HepG2 (cell line): ENCODE data around the gene ADCY5. TPM values are rescaled to one million over a fixed set of nuclear protein-coding genes. Genes with fewer than 3 reads are reported as not detected.
A peak's percentile ranks its signal among the peaks of the same experiment; 100 is the strongest.

ENCODE experiments used
- ATAC-seq: fragments of 200-7000 bp; cut with Tn5 transposase; 3 replicates; pipeline ENCODE4 v1.9.1; 2020; ENCODE audit warnings: mild to moderate bottlenecking, moderate library complexity
- BruUV-seq: library from RNA; stranded (reverse); fragments of 400-500 nt; replicated peaks from 2 replicates; lab custom pipeline; 2021; lab: Mats Ljungman, UMichigan
- CTCF ChIA-PET: fragments of 300-600 bp; formaldehyde crosslinking; extraction: SDS; loops from one replicate; lab custom pipeline; 2021; ENCODE audit warnings: low total read pairs, inconsistent platforms, low intra/inter-chr PET ratio; lab: Yijun Ruan, JAX
- POLR2A ChIA-PET: fragments of 350-600 bp; sonication (Branson Sonifier 250); formaldehyde crosslinking; loops from one replicate; lab custom pipeline; 2020; ENCODE audit warnings: antibody characterized with exemption, inconsistent platforms; lab: Yijun Ruan, JAX
- DNase-seq: peaks from one replicate; pipeline ENCODE4 v3.0.0-alpha.2; 2015; ENCODE audit warnings: low spot score
- FAIRE-seq: peaks from 3 replicates; lab custom pipeline; 2011; peaks lifted over from hg19 to GRCh38; lab: Jason Lieb, UNC
- H2AFZ ChIP-seq: one replicate; pipeline ENCODE4 v1.6.1; 2011; ENCODE audit warnings: low read length, inconsistent platforms
- H3K27ac ChIP-seq: fragments of 300-600 bp; 3 replicates; pipeline ENCODE4 v1.8.0; 2011; ENCODE audit warnings: mixed run types, mild to moderate bottlenecking, mixed read lengths, low read length, inconsistent platforms; ENCODE audit not compliant: insufficient read depth; ENCODE audit errors: extremely low read length
- H3K27me3 ChIP-seq, 2 experiments: fragments of 200-600 bp in 1 of 2; 2 replicates in 1 of 2; 3 replicates in 1 of 2; pipeline versions ENCODE4 v1.6.0 to v1.8.0; 2011; ENCODE audit warnings: low read length in 2 of 2, mild to moderate bottlenecking in 2 of 2, moderate library complexity in 2 of 2, inconsistent platforms in 1 of 2; ENCODE audit not compliant: insufficient read depth in 2 of 2, control insufficient read depth in 1 of 2
- H3K36me3 ChIP-seq, 2 experiments: fragments of 200-600 bp in 1 of 2; replicated peaks in 1 of 2; 2 replicates in 1 of 2; 3 replicates in 1 of 2; pipeline versions ENCODE4 v1.5.1 to v1.8.0; 2011; ENCODE audit warnings: low read length in 2 of 2, inconsistent platforms in 1 of 2; ENCODE audit not compliant: insufficient read depth in 2 of 2, control insufficient read depth in 1 of 2
- H3K4me1 ChIP-seq: 2 replicates; pipeline ENCODE4 v1.5.1; 2012; ENCODE audit warnings: low read length, inconsistent platforms; ENCODE audit not compliant: insufficient read depth
- H3K4me2 ChIP-seq: 2 replicates; pipeline ENCODE4 v1.6.0; 2011; ENCODE audit warnings: low read depth, low read length, inconsistent platforms
- H3K4me3 ChIP-seq, 3 experiments: fragments of 200-600 bp in 1 of 3; sonication (generic), shearing (Covaris generic) in 1 of 3; replicated peaks in 1 of 3; 2 replicates each; pipeline ENCODE4 v1.5.1; 2011 to 2016; ENCODE audit warnings: low read length in 3 of 3, inconsistent platforms in 2 of 3, low read depth in 2 of 3, mild to moderate bottlenecking in 2 of 3, control low read depth in 1 of 3, mixed read lengths in 1 of 3; ENCODE audit not compliant: insufficient read depth in 1 of 3
- H3K79me2 ChIP-seq: one replicate; pipeline ENCODE4 v1.6.1; 2011; ENCODE audit warnings: low read length, inconsistent platforms; ENCODE audit not compliant: insufficient read depth
- H3K9ac ChIP-seq: 2 replicates; pipeline ENCODE4 v1.6.0; 2011; ENCODE audit warnings: mild to moderate bottlenecking, low read depth, low read length, inconsistent platforms; ENCODE audit not compliant: insufficient read depth
- H3K9me3 ChIP-seq: 2 replicates; pipeline ENCODE4 v1.5.1; 2012; ENCODE audit warnings: mild to moderate bottlenecking, low read length
- H4K20me1 ChIP-seq: 2 replicates; pipeline ENCODE4 v1.6.0; 2011; ENCODE audit warnings: inconsistent platforms, mild to moderate bottlenecking, low read length, moderate library complexity; ENCODE audit not compliant: insufficient read depth
- ATF1 ChIP-seq: IDR thresholded peaks from 2 replicates; pipeline ENCODE4 v1.6.1; 2016; ENCODE audit warnings: mild to moderate bottlenecking, control low read depth
- CENPX ChIP-seq: sonication (generic); formaldehyde crosslinking; IDR thresholded peaks from 2 replicates; pipeline ENCODE4 v1.9.0; 2021; ENCODE audit warnings: mild to moderate bottlenecking, missing genetic modification reagents, moderate library complexity
- EEA1 ChIP-seq: sonication (generic); formaldehyde crosslinking; IDR thresholded peaks from 2 replicates; pipeline ENCODE4 v1.5.1; 2020; ENCODE audit warnings: mild to moderate bottlenecking, missing genetic modification reagents, borderline replicate concordance
- MIER2 ChIP-seq: IDR thresholded peaks from 2 replicates; pipeline ENCODE4 v1.6.1; 2016; ENCODE audit warnings: missing biosample characterization, missing genetic modification reagents
- ZBTB42 ChIP-seq: sonication (generic); formaldehyde crosslinking; IDR thresholded peaks from 2 replicates; pipeline ENCODE4 v1.5.0; 2020; ENCODE audit warnings: mild to moderate bottlenecking, missing genetic modification reagents
- ZNF768 ChIP-seq: sonication (generic); formaldehyde crosslinking; IDR thresholded peaks from 2 replicates; pipeline ENCODE4 v1.4.0; 2020; ENCODE audit warnings: missing genetic modification reagents
- WGBS: methylation state at CpG from one replicate; pipeline ENCODE4 v1.1.6; 2017; ENCODE audit warnings: low lambda C conversion rate; 5-methylcytosine and 5-hydroxymethylcytosine counted together
- in situ Hi-C: cut with HindIII; loops from 2 replicates; pipeline ENCODE4 v1.10.0; 2017; ENCODE audit warnings: low pct_unique_long_range_greater_than_20kb; ENCODE audit not compliant: extremely low pct_ligation_motif_present
- intact Hi-C: fragments of 100-400 bp; cut with micrococcal nuclease; formaldehyde crosslinking; loops from one replicate; pipeline ENCODE4 v1.10.0; 2022; ENCODE audit not compliant: unreplicated experiment
- polyA plus RNA-seq, 8 experiments: library from polyadenylated mRNA; depleted of rRNA in 3 of 8; stranded (reverse) in 7 of 8; unstranded in 1 of 8; fragments of >200 nt; fragmentation: Illumina TruSeq in 4 of 8; extraction: Trizol in 4 of 8; gene quantifications; 2 replicates each; pipeline versions ENCODE4 v1.2.1 to v1.2.3, GENCODE V29; 2011 to 2016; ENCODE audit warnings: low read depth in 4 of 8, missing spikeins in 1 of 8, mixed read lengths in 1 of 8; ENCODE audit not compliant: insufficient read depth in 1 of 8
- total RNA-seq, 5 experiments: library from RNA; depleted of rRNA; stranded (reverse); fragments of >200 nt; fragmentation: Illumina TruSeq; extraction: Trizol; gene quantifications; 2 replicates each; pipeline ENCODE4 v1.2.3, GENCODE V29; 2016; ENCODE audit warnings: low read depth in 1 of 5
- TF ChIP-seq, protein P1 (sequence below): sonication (generic); formaldehyde crosslinking; IDR thresholded peaks from 2 replicates; pipeline ENCODE4 v1.5.0; 2020; ENCODE audit warnings: mild to moderate bottlenecking, missing genetic modification reagents

ADCY5 gene
- total and polyA plus RNA-seq, 2 of the 13 experiments (the other 11 are each of a cell fraction or from before 2014, with no cell fraction given) = not detected

GRCh38 chr3:123281929-123282328 is 167.0 kb downstream of the ADCY5 start:
- peaks cover 5% of the 10 kb centered on the region; the same call in 1 of the 2 replicates for H4K20me1 ChIP-seq
- no peak overlapping the region for H3K27ac ChIP-seq
- in situ Hi-C loops (no loop called here), intact Hi-C loops (no loop called here)
- H3K4me1 ChIP-seq = no peaks in the 10 kb centered on the region
- no peak overlapping the region for H3K4me2 ChIP-seq
- ChIA-PET POLR2A (no interaction called here), CTCF (no interaction called here)
- H3K9me3 ChIP-seq = no peaks in the 10 kb centered on the region
- ATAC-seq (no peak), DNase-seq (no peak), FAIRE-seq (no peak)
- H2AFZ ChIP-seq = no peak overlapping the region
- TF ChIP-seq ATF1 (CRISPR knock-in tag) (no peak), EEA1 (CRISPR knock-in tag) (no peak), ZBTB42 (CRISPR knock-in tag) (no peak)
- no TSS peak for BruUV-seq
- no peaks in the 10 kb centered on the region for H3K36me3 ChIP-seq
- 96% methylated on average over 2 of the region's 2 CpGs for WGBS
- no peak overlapping the region for H3K9ac ChIP-seq
- H3K79me2 ChIP-seq = no peaks in the 10 kb centered on the region
- H3K27me3 ChIP-seq = no peaks in the 10 kb centered on the region; a peak in 1 of 5 replicates
- no peak overlapping the region for H3K4me3 ChIP-seq

GRCh38 chr3:123281406-123281805 is 167.5 kb downstream of the ADCY5 start:
- Histone ChIP-seq H3K79me2 (no peaks in the 10 kb centered on the region), H3K4me1 (no peaks in the 10 kb centered on the region), H4K20me1 (peaks cover under 1% of the 10 kb centered on the region; the same call in 1 of the 2 replicates), H3K36me3 (no peaks in the 10 kb centered on the region), H3K9ac (no peak overlapping the region), H3K9me3 (no peaks in the 10 kb centered on the region), H3K4me3 (no peak overlapping the region), H2AFZ (no peak overlapping the region), H3K4me2 (no peak overlapping the region), H3K27me3 (no peaks in the 10 kb centered on the region; a peak in 1 of 5 replicates), H3K27ac (no peak overlapping the region)
- no peak for ATAC-seq
- TF ChIP-seq MIER2 (CRISPR knock-in tag) (no peak), ZNF768 (peak; percentile 54), CENPX (CRISPR knock-in tag) (no peak)
- TF ChIP-seq, protein P1, sequence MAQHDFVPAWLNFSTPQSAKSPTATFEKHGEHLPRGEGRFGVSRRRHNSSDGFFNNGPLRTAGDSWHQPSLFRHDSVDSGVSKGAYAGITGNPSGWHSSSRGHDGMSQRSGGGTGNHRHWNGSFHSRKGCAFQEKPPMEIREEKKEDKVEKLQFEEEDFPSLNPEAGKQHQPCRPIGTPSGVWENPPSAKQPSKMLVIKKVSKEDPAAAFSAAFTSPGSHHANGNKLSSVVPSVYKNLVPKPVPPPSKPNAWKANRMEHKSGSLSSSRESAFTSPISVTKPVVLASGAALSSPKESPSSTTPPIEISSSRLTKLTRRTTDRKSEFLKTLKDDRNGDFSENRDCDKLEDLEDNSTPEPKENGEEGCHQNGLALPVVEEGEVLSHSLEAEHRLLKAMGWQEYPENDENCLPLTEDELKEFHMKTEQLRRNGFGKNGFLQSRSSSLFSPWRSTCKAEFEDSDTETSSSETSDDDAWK (CRISPR knock-in tag) = no peak
- DNase-seq = no peak
- POLR2A ChIA-PET = no interaction called here
- in situ Hi-C loops = no loop called here
- CTCF ChIA-PET = no interaction called here
- no TSS peak for BruUV-seq
- FAIRE-seq = no peak
- WGBS = 58% methylated on average over 3 of the region's 3 CpGs
- intact Hi-C loops = no loop called here
